Thyroid gland (tissue), 4 donors: ENCODE results near the gene RAD23B. TPM values are rescaled to one million over a fixed set of nuclear protein-coding genes. Genes with fewer than 3 reads are reported as not detected.

Source experiments
- DNase-seq, 2 donors: peaks; one replicate each; pipeline ENCODE4 v3.0.0-alpha.2; 2019
- H3K27ac ChIP-seq, 3 donors: fragments of 200-600 bp; sonication (generic); 1 replicate in 2 of 3; 2 replicates in 1 of 3; pipeline ENCODE4 v1.5.1; 2016 to 2019; ENCODE audit warnings: mild to moderate bottlenecking in 1 of 3, moderate library complexity in 1 of 3
- H3K27me3 ChIP-seq: fragments of 200-600 bp; sonication (generic); one replicate; pipeline ENCODE4 v1.5.1; 2019
- H3K36me3 ChIP-seq, 2 donors: fragments of 200-600 bp; sonication (generic); one replicate each; pipeline ENCODE4 v1.5.1; 2016 to 2019
- H3K4me1 ChIP-seq, 2 donors: fragments of 200-600 bp; sonication (generic); one replicate each; pipeline ENCODE4 v1.5.1; 2017 to 2019
- H3K4me3 ChIP-seq, 3 donors: fragments of 200-600 bp; sonication (generic); replicated peaks in 1 of 3; 1 replicate in 2 of 3; 2 replicates in 1 of 3; pipeline ENCODE4 v1.5.1; 2016; ENCODE audit warnings: mild to moderate bottlenecking in 1 of 3
- H3K9me3 ChIP-seq: fragments of 200-600 bp; sonication (generic); one replicate; pipeline ENCODE4 v1.5.1; 2017
- POLR2A ChIP-seq, 2 donors: fragments of 450-650 bp; IDR thresholded peaks; one replicate each; pipeline ENCODE4 v1.6.1; 2017; ENCODE audit warnings: antibody characterized with exemption in 2 of 2, mild to moderate bottlenecking in 2 of 2, moderate library complexity in 1 of 2
- WGBS, 2 donors: methylation state at CpG; one replicate each; pipeline ENCODE4 v1.1.5; 2017; 5-methylcytosine and 5-hydroxymethylcytosine counted together
- intact Hi-C: fragments of 100-400 bp; cut with DNase I; formaldehyde crosslinking; loops from one replicate; pipeline ENCODE4 v1.15.1; 2023
- total RNA-seq, 4 donors: library from RNA; depleted of rRNA; stranded (reverse); fragments of >200 nt; gene quantifications; one replicate each; pipeline ENCODE4 v1.2.3, GENCODE V29; 2016
- TF ChIP-seq, protein P1 (sequence below), 6 experiments: fragments of 200-600 bp in 3 of 6; fragments of 450-650 bp in 3 of 6; sonication (generic) in 3 of 6; IDR thresholded peaks; one replicate each; pipeline ENCODE4 v1.5.1; 2016 to 2019; ENCODE audit warnings: antibody characterized with exemption in 6 of 6, mild to moderate bottlenecking in 2 of 6, inconsistent platforms in 1 of 6, moderate library complexity in 1 of 6

The RAD23B gene
- total RNA-seq, 4 donors from 2014 or later, result 68.6 to 85.7 (median 81.0) TPM

DNA sequence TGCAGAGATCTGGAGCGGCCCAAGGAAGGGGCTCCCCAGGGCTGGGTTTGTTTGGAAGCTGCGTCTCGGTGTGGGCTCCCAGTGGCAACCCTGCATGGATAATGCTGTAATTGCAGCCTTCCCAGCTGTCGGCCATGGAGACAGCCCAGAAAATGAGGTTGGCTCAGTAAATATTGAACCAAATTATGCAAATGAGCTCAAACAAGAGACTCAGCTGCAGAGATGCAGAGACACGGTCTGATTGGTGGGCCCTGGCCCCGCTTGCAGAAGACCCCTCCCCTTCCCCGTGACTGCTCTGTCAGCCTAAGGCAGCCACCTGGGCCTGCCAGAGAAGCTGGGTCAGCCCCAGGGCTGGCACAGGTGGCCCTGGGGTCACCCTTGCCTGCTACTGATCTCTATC, 75.9 kb downstream of the RAD23B start:
- Histone ChIP-seq H3K27ac (no peak overlapping the region), H3K4me1 (no peaks in the 10 kb centered on the region), H3K27me3 (no peaks in the 10 kb centered on the region), H3K9me3 (no peaks in the 10 kb centered on the region), H3K4me3 (no peak overlapping the region), H3K36me3 (no peaks in the 10 kb centered on the region)
- DNase-seq, result no peak
- intact Hi-C loops, result no loop called here
- 57 to 65% methylated on average over 6 to 7 of the region's 7 CpGs for WGBS, 2 donors
- TF ChIP-seq, protein P1, sequence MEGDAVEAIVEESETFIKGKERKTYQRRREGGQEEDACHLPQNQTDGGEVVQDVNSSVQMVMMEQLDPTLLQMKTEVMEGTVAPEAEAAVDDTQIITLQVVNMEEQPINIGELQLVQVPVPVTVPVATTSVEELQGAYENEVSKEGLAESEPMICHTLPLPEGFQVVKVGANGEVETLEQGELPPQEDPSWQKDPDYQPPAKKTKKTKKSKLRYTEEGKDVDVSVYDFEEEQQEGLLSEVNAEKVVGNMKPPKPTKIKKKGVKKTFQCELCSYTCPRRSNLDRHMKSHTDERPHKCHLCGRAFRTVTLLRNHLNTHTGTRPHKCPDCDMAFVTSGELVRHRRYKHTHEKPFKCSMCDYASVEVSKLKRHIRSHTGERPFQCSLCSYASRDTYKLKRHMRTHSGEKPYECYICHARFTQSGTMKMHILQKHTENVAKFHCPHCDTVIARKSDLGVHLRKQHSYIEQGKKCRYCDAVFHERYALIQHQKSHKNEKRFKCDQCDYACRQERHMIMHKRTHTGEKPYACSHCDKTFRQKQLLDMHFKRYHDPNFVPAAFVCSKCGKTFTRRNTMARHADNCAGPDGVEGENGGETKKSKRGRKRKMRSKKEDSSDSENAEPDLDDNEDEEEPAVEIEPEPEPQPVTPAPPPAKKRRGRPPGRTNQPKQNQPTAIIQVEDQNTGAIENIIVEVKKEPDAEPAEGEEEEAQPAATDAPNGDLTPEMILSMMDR (IDR thresholded peaks at IDR 0.05), result no peak
- TF ChIP-seq POLR2A (IDR thresholded peaks at IDR 0.05), result no peak

DNA sequence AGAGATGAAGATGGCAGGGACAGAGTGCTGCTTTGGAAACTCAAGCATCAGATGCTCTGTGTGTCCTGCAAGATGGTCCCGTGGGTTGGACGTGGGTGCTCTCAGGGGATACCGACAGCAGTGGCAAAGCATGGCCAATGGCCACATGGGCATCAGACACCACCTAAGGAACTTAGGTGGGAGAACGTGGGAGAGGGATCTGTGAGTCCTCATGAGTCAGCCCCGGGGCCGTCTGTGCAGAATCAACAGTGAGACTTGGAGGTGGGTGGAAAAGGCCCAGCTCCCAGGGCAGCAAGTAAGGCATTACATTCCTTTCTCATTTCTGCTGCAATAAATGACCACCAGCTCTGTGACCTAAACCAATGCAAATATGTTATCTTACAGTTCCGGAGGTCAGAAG, 77.0 kb downstream of the RAD23B start:
- Histone ChIP-seq H3K27me3 (no peaks in the 10 kb centered on the region), H3K27ac (no peak overlapping the region), H3K9me3 (no peaks in the 10 kb centered on the region), H3K36me3 (no peaks in the 10 kb centered on the region), H3K4me1 (no peaks in the 10 kb centered on the region), H3K4me3 (no peak overlapping the region)
- no peak for DNase-seq
- TF ChIP-seq POLR2A (IDR thresholded peaks at IDR 0.05), result no peak
- TF ChIP-seq, protein P1 (IDR thresholded peaks at IDR 0.05), result no peak
- intact Hi-C loops, result no loop called here
- WGBS, 2 donors, result 76 to 89% methylated on average over 7 of the region's 7 CpGs

DNA sequence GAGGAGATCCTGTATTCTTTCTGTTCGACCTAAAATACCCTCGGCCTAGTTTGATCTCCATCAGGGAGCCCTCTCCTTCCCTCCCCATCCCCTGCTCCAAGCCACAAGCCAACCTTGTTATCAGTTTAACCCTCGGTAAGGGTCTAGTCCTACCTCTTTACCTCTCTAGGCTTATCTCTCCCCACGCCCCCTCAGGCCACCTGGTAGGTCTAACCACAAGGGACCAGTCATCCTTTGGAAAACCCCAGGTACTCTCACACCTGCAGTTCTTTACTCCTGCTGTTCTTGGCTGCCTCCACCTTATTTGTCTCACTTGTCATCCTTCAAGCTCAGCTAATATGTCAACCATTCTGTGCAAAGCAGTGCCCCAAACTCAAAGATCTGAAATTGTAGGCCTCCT, 78.7 kb downstream of the RAD23B start:
- Histone ChIP-seq H3K36me3 (no peaks in the 10 kb centered on the region), H3K4me3 (no peak overlapping the region), H3K4me1 (no peaks in the 10 kb centered on the region), H3K27ac (no peak overlapping the region), H3K27me3 (no peaks in the 10 kb centered on the region), H3K9me3 (no peaks in the 10 kb centered on the region)
- intact Hi-C loops, result no loop called here
- TF ChIP-seq POLR2A (IDR thresholded peaks at IDR 0.05), result no peak
- no peak for DNase-seq
- WGBS, 2 donors, result 80 to 84% methylated on average over 4 of the region's 4 CpGs

DNA sequence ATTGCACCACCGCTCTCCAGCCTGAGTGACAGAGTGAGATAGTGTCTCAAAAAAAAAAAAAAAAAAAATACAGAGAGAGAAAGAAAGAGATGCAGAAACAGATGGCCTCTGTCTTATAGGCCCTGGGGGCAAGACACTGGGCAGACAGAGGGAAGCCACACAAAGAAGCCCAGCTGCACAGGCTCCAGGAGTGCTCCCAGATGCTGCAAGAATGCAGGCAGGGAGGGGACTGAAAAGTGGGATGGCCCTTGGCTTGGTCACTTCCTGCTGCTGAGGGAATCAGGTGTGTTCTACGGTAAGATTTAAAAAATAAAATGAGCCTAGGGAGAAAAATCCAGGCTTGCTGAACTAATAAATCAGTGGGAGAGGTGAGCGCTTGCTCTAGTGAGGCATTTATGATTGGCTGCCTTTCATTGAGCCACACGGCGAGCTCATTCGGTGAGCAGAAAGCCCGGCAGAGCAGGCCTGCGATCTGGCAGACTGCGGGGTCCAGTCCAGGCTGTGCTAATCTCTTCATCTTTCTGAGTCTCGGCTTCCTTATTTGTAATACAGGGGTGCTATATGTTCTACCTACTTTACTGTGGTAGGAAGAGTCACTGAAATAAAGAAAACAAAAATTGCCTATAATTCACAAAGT, 80.6 kb downstream of the RAD23B start:
- Histone ChIP-seq H3K27me3 (no peaks in the 10 kb centered on the region), H3K36me3 (no peaks in the 10 kb centered on the region), H3K9me3 (no peaks in the 10 kb centered on the region), H3K4me3 (no peak overlapping the region), H3K4me1 (peaks cover 0 to 6% of the 10 kb centered on the region in 2 donors), H3K27ac (no peak overlapping the region)
- TF ChIP-seq, protein P1 (IDR thresholded peaks at IDR 0.05), result no peak
- TF ChIP-seq POLR2A (IDR thresholded peaks at IDR 0.05), result no peak
- WGBS, 2 donors, result 78 to 85% methylated on average over 10 of the region's 10 CpGs
- DNase-seq, result no peak
- intact Hi-C loops, result no loop called here

DNA sequence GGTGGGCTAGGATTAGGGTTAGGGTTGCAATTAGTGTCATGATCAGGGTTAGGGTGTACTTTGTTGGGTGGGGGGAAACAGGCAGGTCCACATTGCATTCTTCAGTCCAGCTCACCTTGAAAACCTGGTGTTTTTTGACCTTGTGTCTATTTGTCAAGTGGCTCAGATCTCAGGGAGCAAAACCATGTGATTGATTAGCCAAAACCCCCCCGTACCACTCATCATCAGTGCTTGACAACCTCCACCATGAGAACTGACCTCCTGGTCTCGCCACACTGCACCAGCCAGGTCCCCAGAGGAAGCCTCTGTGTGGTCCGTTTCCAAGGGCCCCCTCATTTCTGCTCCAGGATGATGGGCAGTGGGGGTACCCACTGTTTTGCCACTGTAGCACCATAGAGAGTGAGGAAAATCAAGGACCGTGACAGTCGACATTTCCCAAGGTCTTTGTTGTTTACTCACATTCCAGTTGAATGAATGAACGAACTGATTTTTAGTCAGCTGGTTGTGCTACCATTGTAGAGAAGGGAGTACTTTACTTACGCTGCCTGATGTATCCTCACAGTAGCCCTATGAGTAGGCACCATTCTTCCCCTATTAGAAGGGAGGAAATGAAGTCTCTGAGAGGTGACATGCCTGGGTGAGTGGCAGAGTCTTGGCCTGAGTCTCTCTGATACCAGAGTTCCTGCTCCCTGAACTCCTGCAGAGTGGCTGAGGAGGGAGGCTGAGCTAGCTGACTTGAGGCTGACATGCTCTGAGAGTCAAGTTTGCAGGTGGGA, 84.8 kb downstream of the RAD23B start:
- WGBS, 2 donors, result 49 to 57% methylated on average over 7 of the region's 7 CpGs
- Histone ChIP-seq H3K4me1 (peaks cover 0 to 6% of the 10 kb centered on the region in 2 donors), H3K4me3 (no peak overlapping the region), H3K9me3 (no peaks in the 10 kb centered on the region), H3K27ac (no peak overlapping the region), H3K27me3 (no peaks in the 10 kb centered on the region), H3K36me3 (no peaks in the 10 kb centered on the region)
- intact Hi-C loops, result no loop called here
- DNase-seq, result no peak
- TF ChIP-seq, protein P1 (IDR thresholded peaks at IDR 0.05), result no peak
- no peak for TF ChIP-seq POLR2A (IDR thresholded peaks at IDR 0.05)
